Activated CD8-positive, alpha-beta T cell treated with anti-CD3 and anti-CD28 coated beads, Interleukin-2, amount 10 ng/mL, durations not matched to agents 7 days and 5 days (primary cell): ENCODE results near the gene CHRNB4. TPM values are rescaled to one million over a fixed set of nuclear protein-coding genes. Genes with fewer than 3 reads are reported as not detected.
"Not testable (repeated sequence)": the region's sequence is repeated elsewhere in the genome, so short reads cannot be mapped to it uniquely, and the experiment has no call there.

Experiments used
- ATAC-seq: fragments of 150-1000 bp; cut with Tn5 transposase; one replicate; pipeline ENCODE4 v1.10.0; 2021; ENCODE audit warnings: moderate library complexity
- CTCF ChIA-PET: fragments of 350-600 bp; sonication (Branson Sonifier 250); formaldehyde crosslinking; loops from one replicate; lab custom pipeline; 2021; ENCODE audit warnings: antibody characterized with exemption; lab: Charles Lee
- POLR2A ChIA-PET: fragments of 350-600 bp; sonication (Branson Sonifier 250); formaldehyde crosslinking; loops from one replicate; lab custom pipeline; 2021; ENCODE audit warnings: antibody characterized with exemption; lab: Charles Lee
- DNase-seq: peaks from one replicate; pipeline ENCODE4 v3.0.0-alpha.2; 2020
- H3K27ac Mint-ChIP-seq: one replicate; pipeline ENCODE4 v1.8.0; 2021; ENCODE audit warnings: mild to moderate bottlenecking, mixed read lengths
- H3K27me3 Mint-ChIP-seq: one replicate; pipeline ENCODE4 v1.8.0; 2021; ENCODE audit warnings: low read depth, mixed read lengths
- H3K36me3 Mint-ChIP-seq: one replicate; pipeline ENCODE4 v1.8.0; 2021; ENCODE audit warnings: low read depth, mixed read lengths
- H3K4me1 Mint-ChIP-seq: one replicate; pipeline ENCODE4 v1.8.0; 2021; ENCODE audit warnings: low read depth, mixed read lengths
- H3K4me3 Mint-ChIP-seq: one replicate; pipeline ENCODE4 v1.8.0; 2021; ENCODE audit warnings: mild to moderate bottlenecking, mixed read lengths
- H3K9me3 Mint-ChIP-seq: one replicate; pipeline ENCODE4 v1.8.0; 2022; ENCODE audit warnings: mixed read lengths; ENCODE audit not compliant: insufficient read depth
- total RNA-seq, 2 experiments: library from RNA; stranded (reverse); gene quantifications; one replicate each; pipeline ENCODE4 v1.2.3, GENCODE V29; 2021

CHRNB4 gene
- not detected for total RNA-seq

DNA sequence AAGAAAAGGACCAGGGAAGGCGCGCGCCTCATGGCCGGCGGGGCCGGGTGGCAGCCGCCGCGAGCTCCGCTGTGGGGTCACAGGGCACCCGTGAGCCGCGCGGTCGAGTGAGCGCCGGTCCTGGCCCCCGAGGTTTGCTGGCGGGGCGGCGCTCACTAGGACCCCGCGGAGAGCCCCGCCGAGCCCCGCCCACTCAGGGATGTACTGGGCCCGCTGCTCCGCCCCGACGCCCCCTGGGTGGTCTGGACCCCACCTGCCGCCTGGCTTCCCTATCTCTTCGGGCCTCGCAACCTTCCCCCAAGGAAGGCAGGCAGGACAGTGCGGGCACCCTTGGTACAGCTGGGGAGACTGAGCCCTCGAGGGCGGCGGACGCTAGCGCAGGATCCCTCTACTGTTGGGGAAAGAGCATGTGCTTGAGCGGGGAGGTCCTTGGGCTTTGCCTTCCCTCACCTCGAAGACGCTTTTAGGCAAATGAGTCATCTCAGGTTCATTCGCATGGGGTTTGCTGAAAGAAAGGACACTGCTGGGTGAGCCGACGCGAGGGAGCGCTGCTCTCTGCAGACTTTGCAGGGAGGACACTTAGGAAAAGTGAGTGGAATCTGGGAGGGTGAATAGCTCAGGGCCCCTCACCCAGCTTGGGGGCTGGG lies at the start of gene CHRNB4:
Gene CHRNB4 (minus strand): TSS at position 109 of the 647 bp plus-strand sequence. CDS start 77 bp downstream, at position 32.
- Mint-ChIP-seq H3K27ac (no peak within 1 kb of the TSS), H3K9me3 (no peaks in the 10 kb centered on the region), H3K27me3 (peaks cover 15% of the 10 kb centered on the region), H3K4me1 (peaks cover 5% of the 10 kb centered on the region), H3K36me3 (no peaks in the 10 kb centered on the region), H3K4me3 (peak within 1 kb of the TSS; percentile 50)
- CTCF ChIA-PET, result interaction anchor here (3.9 kb wide), 1 partner anchor 69 kb away, joined by 37 read pairs; no protein-coding TSS in a partner anchor
- no peak for DNase-seq
- peak; percentile 74 for ATAC-seq
- POLR2A ChIA-PET, result interaction anchor here (0.5 kb wide), 1 partner anchor 349 kb away, joined by 3 read pairs; no protein-coding TSS in a partner anchor

GRCh38 chr15:78689626-78690025 lies 48.6 kb upstream of the CHRNB4 start:
- POLR2A ChIA-PET, result no interaction called here
- ATAC-seq, result no peak

GRCh38 chr15:78685925-78686324 lies 44.9 kb upstream of the CHRNB4 start:
- ATAC-seq (no peak), DNase-seq (no peak)
- no peaks in the 10 kb centered on the region for H3K9me3 Mint-ChIP-seq
- ChIA-PET POLR2A (no interaction called here), CTCF (interaction anchor here (0.8 to 1.6 kb wide), 2 partner anchors 17 to 47 kb away, joined by 3 to 4 read pairs; no protein-coding TSS in a partner anchor)
- no peak overlapping the region for H3K27ac Mint-ChIP-seq
- H3K4me3 Mint-ChIP-seq, result no peak overlapping the region
- H3K4me1 Mint-ChIP-seq, result no peaks in the 10 kb centered on the region
- H3K27me3 Mint-ChIP-seq, result no peaks in the 10 kb centered on the region
- no peaks in the 10 kb centered on the region for H3K36me3 Mint-ChIP-seq

More at GRCh38 chr15:78689626-78690025, 48.6 kb upstream of the CHRNB4 start:
- Mint-ChIP-seq H3K27me3 (no peaks in the 10 kb centered on the region), H3K4me1 (no peaks in the 10 kb centered on the region), H3K4me3 (no peak overlapping the region), H3K27ac (no peak overlapping the region), H3K9me3 (no peaks in the 10 kb centered on the region), H3K36me3 (no peaks in the 10 kb centered on the region)
- no peak for DNase-seq
- CTCF ChIA-PET, result no interaction called here

- ATAC-seq, result no peak
- no peak overlapping the region for H3K4me3 Mint-ChIP-seq
- no peaks in the 10 kb centered on the region for H3K27me3 Mint-ChIP-seq
- H3K27ac Mint-ChIP-seq, result no peak overlapping the region
- H3K36me3 Mint-ChIP-seq, result no peaks in the 10 kb centered on the region
- CTCF ChIA-PET, result interaction anchor here (0.8 to 1.6 kb wide), 2 partner anchors 18 to 46 kb away, joined by 3 to 4 read pairs; no protein-coding TSS in a partner anchor
- no peaks in the 10 kb centered on the region for H3K9me3 Mint-ChIP-seq
- no peak for DNase-seq
- POLR2A ChIA-PET, result no interaction called here
- H3K4me1 Mint-ChIP-seq, result no peaks in the 10 kb centered on the region
Observed at GRCh38 chr15:78685159-78685921, 44.3 kb upstream of the CHRNB4 start.

DNA sequence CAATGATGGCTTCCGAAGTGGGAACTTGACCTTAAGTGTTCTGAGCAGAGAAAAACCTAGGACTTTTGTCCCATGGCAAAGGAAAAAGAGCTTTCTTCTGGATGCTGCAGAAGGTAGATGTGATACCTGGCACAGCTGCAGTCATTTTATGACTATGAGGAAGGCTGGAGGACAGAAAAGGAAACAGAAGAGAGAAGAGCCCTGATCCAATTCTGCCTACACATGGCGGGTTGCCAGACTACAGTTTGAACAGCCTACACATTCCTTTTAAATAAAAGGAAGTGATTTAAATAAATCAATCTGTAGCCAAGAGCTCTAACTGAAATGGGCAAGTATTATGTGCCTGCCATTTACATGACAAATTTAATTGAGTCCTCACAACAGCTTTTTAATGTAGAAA lies 43.6 kb upstream of the CHRNB4 start:
- ChIA-PET CTCF (interaction anchor here (1.6 kb wide), 1 partner anchor 45 kb away, joined by 4 read pairs; no protein-coding TSS in a partner anchor), POLR2A (no interaction called here)

DNA sequence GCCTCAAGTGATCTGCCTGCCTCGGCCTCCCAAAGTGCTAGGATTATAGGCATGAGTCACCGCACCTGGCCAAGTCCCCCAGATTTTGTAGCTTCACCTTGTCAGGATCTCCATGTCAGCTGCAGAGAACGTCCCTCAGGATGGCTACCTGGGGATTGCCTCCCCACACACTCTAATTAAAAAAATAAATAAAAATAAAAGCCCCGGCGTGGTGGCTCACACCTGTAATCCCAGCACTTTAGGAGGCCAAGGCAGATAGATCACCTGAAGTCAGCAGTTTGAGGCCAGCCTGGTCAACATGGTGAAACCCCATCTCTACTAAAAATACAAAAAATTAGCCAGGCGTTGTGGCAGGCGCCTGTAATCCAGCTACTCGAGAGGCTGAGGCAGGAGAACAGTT lies 42.6 kb upstream of the CHRNB4 start:
- H3K4me1 Mint-ChIP-seq, ATAC-seq, H3K4me3 Mint-ChIP-seq, DNase-seq, H3K27ac Mint-ChIP-seq, CTCF ChIA-PET, H3K36me3 Mint-ChIP-seq, H3K9me3 Mint-ChIP-seq, POLR2A ChIA-PET, H3K27me3 Mint-ChIP-seq: not testable (repeated sequence)

More for the DNA sequence above, 43.6 kb upstream of the CHRNB4 start:
- no peak overlapping the region for H3K27ac Mint-ChIP-seq
- no peak overlapping the region for H3K4me3 Mint-ChIP-seq
- H3K4me1 Mint-ChIP-seq, result no peaks in the 10 kb centered on the region
- DNase-seq (no peak), ATAC-seq (no peak)
- no peaks in the 10 kb centered on the region for H3K9me3 Mint-ChIP-seq
- H3K36me3 Mint-ChIP-seq, result no peaks in the 10 kb centered on the region
- H3K27me3 Mint-ChIP-seq, result no peaks in the 10 kb centered on the region

- Mint-ChIP-seq H3K4me3 (no peak overlapping the region), H3K9me3 (no peaks in the 10 kb centered on the region), H3K27ac (no peak overlapping the region), H3K36me3 (no peaks in the 10 kb centered on the region), H3K4me1 (no peaks in the 10 kb centered on the region), H3K27me3 (no peaks in the 10 kb centered on the region)
- ChIA-PET POLR2A (no interaction called here), CTCF (no interaction called here)
- no peak for ATAC-seq
- no peak for DNase-seq
Observed at GRCh38 chr15:78682693-78683410, 41.8 kb upstream of the CHRNB4 start.

DNA sequence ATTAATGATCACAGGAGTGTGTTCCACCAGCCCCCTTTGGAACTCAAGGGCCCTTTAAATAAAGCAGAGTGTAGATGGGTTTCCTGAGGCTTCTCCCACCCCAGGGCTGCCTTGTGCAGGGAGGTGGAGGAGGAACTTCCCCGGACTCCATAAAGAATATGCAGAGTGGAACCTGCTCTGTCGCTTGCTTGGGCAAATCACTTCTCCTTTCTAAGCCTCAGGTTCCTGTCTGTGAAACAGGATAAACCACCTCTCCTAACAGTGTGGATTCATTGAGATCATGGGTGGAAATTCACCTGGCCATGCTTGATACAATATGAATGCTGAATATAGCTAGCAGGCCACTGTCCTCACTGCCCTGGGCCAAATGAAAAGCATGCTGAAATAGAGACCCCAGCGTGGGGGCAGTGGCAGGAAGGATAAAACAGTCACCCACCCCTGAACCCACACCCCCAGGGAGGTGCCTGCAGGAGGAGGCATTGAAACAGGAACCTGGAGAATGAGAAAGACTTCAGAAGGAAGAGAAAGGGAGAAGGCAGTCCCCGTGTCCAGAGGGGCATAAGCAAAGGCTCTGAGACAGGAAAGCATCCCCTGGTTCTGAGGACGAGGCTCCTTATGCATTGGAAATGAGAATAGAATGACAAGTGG lies 41.1 kb upstream of the CHRNB4 start:
- DNase-seq (no peak), ATAC-seq (no peak)
- Mint-ChIP-seq H3K36me3 (no peaks in the 10 kb centered on the region), H3K9me3 (no peaks in the 10 kb centered on the region), H3K27ac (no peak overlapping the region), H3K27me3 (no peaks in the 10 kb centered on the region), H3K4me1 (no peaks in the 10 kb centered on the region), H3K4me3 (no peak overlapping the region)
- ChIA-PET CTCF (no interaction called here), POLR2A (no interaction called here)

- H3K27ac Mint-ChIP-seq, result no peak overlapping the region
- H3K4me1 Mint-ChIP-seq, result no peaks in the 10 kb centered on the region
- no peaks in the 10 kb centered on the region for H3K27me3 Mint-ChIP-seq
- DNase-seq (no peak), ATAC-seq (no peak)
- POLR2A ChIA-PET, result no interaction called here
- CTCF ChIA-PET, result no interaction called here
- no peaks in the 10 kb centered on the region for H3K9me3 Mint-ChIP-seq
- H3K4me3 Mint-ChIP-seq, result no peak overlapping the region
- H3K36me3 Mint-ChIP-seq, result no peaks in the 10 kb centered on the region
Observed at GRCh38 chr15:78681281-78682003, 40.4 kb upstream of the CHRNB4 start.

- H3K27ac Mint-ChIP-seq, result no peak overlapping the region
- POLR2A ChIA-PET, result interaction anchor here (0.7 kb wide), 1 partner anchor 45 kb away, joined by 3 read pairs; no protein-coding TSS in a partner anchor
- H3K4me1 Mint-ChIP-seq, result no peaks in the 10 kb centered on the region
- H3K27me3 Mint-ChIP-seq, result no peaks in the 10 kb centered on the region
- no peak for ATAC-seq
- no peaks in the 10 kb centered on the region for H3K36me3 Mint-ChIP-seq
- no peak for DNase-seq
- no peaks in the 10 kb centered on the region for H3K9me3 Mint-ChIP-seq
- H3K4me3 Mint-ChIP-seq, result no peak overlapping the region
- CTCF ChIA-PET, result no interaction called here
Observed at GRCh38 chr15:78680431-78681075, 39.5 kb upstream of the CHRNB4 start.
